ENCODE measurements around the gene REC114.

DNA sequence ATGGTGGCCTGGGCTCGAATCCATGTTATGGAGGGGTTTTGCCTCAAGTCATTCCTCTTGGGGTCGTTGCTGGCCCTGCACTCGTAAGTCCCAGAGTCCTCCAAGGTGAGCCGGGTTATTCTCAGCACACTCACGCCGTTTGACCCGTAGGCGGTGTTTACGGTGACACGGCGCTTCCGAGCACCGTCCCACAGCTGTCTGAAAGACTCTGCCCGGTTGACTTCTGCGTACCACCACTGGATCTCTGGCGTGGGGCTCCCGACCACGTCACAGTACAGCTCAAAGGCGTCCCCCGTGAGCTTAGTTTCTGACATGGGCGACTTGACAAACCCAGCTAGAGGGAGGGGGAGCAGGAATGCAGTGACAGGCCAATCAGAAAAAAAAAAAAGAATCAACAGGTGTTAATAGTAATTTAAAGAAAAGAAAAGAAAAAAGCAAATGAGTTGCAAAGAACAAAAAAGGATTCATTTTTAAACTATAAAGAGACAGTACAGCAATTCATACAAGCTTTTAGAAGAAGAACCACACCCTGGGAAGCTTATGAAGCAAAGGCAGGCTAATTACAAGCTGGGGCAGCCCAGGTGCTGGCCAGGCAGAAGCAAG, 154.2 kb downstream of the REC114 start:
- TF ChIP-seq LEF1 (IDR thresholded peaks at IDR 0.05; ENCODE audit: borderline replicate concordance) (no peak), FOXM1 (IDR thresholded peaks at IDR 0.05; ENCODE audit: borderline replicate concordance) (no peak), FOXK2 (IDR thresholded peaks at IDR 0.05) (no peak), FOXA1 (IDR thresholded peaks at IDR 0.05) (no peak), CTBP1 (IDR thresholded peaks at IDR 0.05; ENCODE audit: borderline replicate concordance) (no peak), SP1 (IDR thresholded peaks at IDR 0.05) (no peak), HDGF (IDR thresholded peaks at IDR 0.05; ENCODE audit: borderline replicate concordance) (no peak), SUZ12 (IDR thresholded peaks at IDR 0.05) (no peak), BHLHE40 (IDR thresholded peaks at IDR 0.05; ENCODE audit: borderline replicate concordance) (no peak), TARDBP (IDR thresholded peaks at IDR 0.05) (no peak), ARNT (IDR thresholded peaks at IDR 0.05) (no peak), L3MBTL2 (conservative IDR thresholded peaks at IDR 0.05) (no peak), NFRKB (IDR thresholded peaks at IDR 0.05) (no peak)
- TF ChIP-seq, protein P1, sequence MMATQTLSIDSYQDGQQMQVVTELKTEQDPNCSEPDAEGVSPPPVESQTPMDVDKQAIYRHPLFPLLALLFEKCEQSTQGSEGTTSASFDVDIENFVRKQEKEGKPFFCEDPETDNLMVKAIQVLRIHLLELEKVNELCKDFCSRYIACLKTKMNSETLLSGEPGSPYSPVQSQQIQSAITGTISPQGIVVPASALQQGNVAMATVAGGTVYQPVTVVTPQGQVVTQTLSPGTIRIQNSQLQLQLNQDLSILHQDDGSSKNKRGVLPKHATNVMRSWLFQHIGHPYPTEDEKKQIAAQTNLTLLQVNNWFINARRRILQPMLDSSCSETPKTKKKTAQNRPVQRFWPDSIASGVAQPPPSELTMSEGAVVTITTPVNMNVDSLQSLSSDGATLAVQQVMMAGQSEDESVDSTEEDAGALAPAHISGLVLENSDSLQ (IDR thresholded peaks at IDR 0.05), result no peak

Data from HEK293T (cell line).